Neural cell (in vitro differentiated cells): ENCODE measurements around the gene JADE2.

ENCODE experiments used
- CTCF ChIP-seq: fragments of 450-650 bp; IDR thresholded peaks from 2 replicates; pipeline ENCODE4 v1.5.1; 2014; ENCODE audit warnings: antibody characterized with exemption, mild to moderate bottlenecking, moderate library complexity; ENCODE audit not compliant: poor library complexity, severe bottlenecking
- EP300 ChIP-seq: fragments of 450-650 bp; conservative IDR thresholded peaks from 2 replicates; pipeline ENCODE4 v1.6.1; 2014; ENCODE audit warnings: antibody characterized with exemption, mild to moderate bottlenecking, moderate library complexity; ENCODE audit not compliant: poor library complexity, severe bottlenecking
- EZH2 ChIP-seq: fragments of 200-600, 300-800 bp; shearing (Covaris generic), sonication (generic); IDR thresholded peaks from 2 replicates; pipeline ENCODE4 v1.6.1; 2014; ENCODE audit warnings: antibody characterized with exemption, low read length, borderline replicate concordance, mild to moderate bottlenecking; ENCODE audit not compliant: insufficient read depth, poor library complexity, severe bottlenecking
- POLR2AphosphoS5 ChIP-seq: IDR thresholded peaks from 2 replicates; pipeline ENCODE4 v1.6.1; 2012
- REST ChIP-seq: IDR thresholded peaks from 2 replicates; pipeline ENCODE4 v1.6.1; 2012; ENCODE audit warnings: borderline replicate concordance
- SMC3 ChIP-seq: fragments of 450-650 bp; conservative IDR thresholded peaks from 2 replicates; pipeline ENCODE4 v1.6.1; 2014; ENCODE audit warnings: antibody characterized with exemption, mild to moderate bottlenecking, moderate library complexity; ENCODE audit not compliant: poor library complexity

- TF ChIP-seq CTCF: no peak
- TF ChIP-seq SMC3: no peak
- TF ChIP-seq EZH2: no peak
- no peak for TF ChIP-seq POLR2AphosphoS5
- TF ChIP-seq REST: no peak
- no peak for TF ChIP-seq EP300
Measured at GRCh38 chr5:134566741-134567221, 41.3 kb downstream of the JADE2 start.
